IMR-90 (cell line): ENCODE data around the gene PRAMEF12.

Source experiments
- FOS ChIP-seq: fragments of 150-350 bp; IDR thresholded peaks from 2 replicates; pipeline ENCODE4 v1.6.1; 2016; ENCODE audit warnings: low read depth, low read length
- MXI1 ChIP-seq: IDR thresholded peaks from 2 replicates; pipeline ENCODE4 v1.6.1; 2012; ENCODE audit warnings: low read depth, mild to moderate bottlenecking, low read length, moderate library complexity, borderline replicate concordance
- POLR2A ChIP-seq: IDR thresholded peaks from 2 replicates; pipeline ENCODE4 v1.6.1; 2012; ENCODE audit warnings: mild to moderate bottlenecking, low read depth, low read length

DNA sequence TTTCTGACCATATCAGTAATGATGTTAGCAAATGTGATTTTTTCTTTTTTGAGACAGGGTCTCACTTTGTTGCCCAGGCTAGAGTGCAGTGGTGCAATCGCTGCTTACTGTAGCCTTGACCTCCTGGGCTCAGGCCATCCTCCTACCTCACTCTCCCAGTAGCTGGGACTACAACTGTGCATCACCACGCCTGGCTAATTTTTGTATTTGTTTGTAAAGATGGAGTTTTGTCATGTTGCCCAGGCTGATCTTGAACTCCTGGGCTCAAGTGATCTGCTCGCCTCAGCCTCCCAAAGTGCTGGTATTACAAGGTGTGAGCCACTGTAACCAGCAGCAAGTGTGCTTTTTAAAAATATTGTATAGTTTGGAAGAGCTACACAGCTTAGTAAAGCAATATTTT lies 31.6 kb upstream of the PRAMEF12 start:
- TF ChIP-seq POLR2A (no peak), FOS (no peak), MXI1 (no peak)
